ENCODE measurements around the gene ANGEL2.

The ANGEL2 gene

DNA sequence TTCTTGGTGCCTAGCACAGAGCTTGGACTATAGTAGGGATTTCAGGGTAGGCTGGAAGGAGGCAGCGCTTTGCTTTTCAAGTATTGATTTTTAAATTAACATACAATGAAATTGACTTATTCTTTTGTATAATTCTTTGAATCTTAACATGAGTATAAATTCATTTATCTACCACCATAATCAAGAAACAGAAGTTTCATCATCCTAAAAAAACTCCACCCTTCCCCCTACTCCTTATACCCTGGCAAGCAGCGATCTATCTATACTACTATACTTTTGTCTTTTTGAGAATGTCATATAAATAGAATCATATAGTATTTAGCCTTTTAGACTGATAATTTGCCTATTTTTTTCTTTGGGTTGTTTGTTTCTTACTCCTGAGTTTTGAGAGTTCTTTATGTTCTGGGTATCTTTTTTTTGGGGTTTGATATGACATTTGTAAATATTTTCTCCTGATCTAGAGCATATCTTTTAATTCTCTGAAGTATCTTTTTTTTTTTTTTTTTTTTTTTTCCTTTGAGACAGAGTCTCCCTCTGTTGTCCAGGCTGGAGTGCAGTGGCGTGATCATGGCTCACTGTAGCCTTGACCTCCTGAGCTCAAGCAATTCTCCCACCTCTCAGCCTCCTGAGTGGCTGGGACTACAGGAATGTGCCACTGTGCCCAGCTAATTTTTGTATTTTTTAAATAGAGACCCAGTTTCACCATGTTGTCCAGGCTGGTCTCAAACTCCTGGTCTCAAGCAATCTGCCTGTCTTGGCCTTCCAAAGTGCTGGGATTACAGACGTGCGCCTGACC, 41.8 kb upstream of the ANGEL2 start:
- H3K9ac ChIP-seq (ENCODE audit: low read length): no peak overlapping the region
- H3K4me3 ChIP-seq (ENCODE audit: low read length): no peak overlapping the region
- TF ChIP-seq, protein P1, sequence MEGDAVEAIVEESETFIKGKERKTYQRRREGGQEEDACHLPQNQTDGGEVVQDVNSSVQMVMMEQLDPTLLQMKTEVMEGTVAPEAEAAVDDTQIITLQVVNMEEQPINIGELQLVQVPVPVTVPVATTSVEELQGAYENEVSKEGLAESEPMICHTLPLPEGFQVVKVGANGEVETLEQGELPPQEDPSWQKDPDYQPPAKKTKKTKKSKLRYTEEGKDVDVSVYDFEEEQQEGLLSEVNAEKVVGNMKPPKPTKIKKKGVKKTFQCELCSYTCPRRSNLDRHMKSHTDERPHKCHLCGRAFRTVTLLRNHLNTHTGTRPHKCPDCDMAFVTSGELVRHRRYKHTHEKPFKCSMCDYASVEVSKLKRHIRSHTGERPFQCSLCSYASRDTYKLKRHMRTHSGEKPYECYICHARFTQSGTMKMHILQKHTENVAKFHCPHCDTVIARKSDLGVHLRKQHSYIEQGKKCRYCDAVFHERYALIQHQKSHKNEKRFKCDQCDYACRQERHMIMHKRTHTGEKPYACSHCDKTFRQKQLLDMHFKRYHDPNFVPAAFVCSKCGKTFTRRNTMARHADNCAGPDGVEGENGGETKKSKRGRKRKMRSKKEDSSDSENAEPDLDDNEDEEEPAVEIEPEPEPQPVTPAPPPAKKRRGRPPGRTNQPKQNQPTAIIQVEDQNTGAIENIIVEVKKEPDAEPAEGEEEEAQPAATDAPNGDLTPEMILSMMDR (IDR thresholded peaks at IDR 0.05; ENCODE audit: low read depth, low read length): no peak
- no peak for TF ChIP-seq EZH2phosphoT487 (IDR thresholded peaks at IDR 0.05; ENCODE audit: low read depth)
- no peaks in the 10 kb centered on the region for H3K9me3 ChIP-seq (ENCODE audit: insufficient read depth, low read length)
- no peak overlapping the region for H2AFZ ChIP-seq (ENCODE audit: low read depth, low read length)
- H3K4me1 ChIP-seq (ENCODE audit: low read length): peaks cover 10% of the 10 kb centered on the region; the same call in 1 of the 2 replicates
- no peaks in the 10 kb centered on the region for H3K27me3 ChIP-seq (ENCODE audit: low read depth, low read length)
- no peaks in the 10 kb centered on the region for H4K20me1 ChIP-seq (ENCODE audit: insufficient read depth, low read length)
- peaks cover 11% of the 10 kb centered on the region for H3K36me3 ChIP-seq (replicated peaks; ENCODE audit: low read depth, low read length)
- H3K27ac ChIP-seq (ENCODE audit: low read length): no peak overlapping the region
- H3K79me2 ChIP-seq (ENCODE audit: low read length): peaks cover 82% of the 10 kb centered on the region
- no peak overlapping the region for H3K4me2 ChIP-seq (ENCODE audit: low read length)

DNA sequence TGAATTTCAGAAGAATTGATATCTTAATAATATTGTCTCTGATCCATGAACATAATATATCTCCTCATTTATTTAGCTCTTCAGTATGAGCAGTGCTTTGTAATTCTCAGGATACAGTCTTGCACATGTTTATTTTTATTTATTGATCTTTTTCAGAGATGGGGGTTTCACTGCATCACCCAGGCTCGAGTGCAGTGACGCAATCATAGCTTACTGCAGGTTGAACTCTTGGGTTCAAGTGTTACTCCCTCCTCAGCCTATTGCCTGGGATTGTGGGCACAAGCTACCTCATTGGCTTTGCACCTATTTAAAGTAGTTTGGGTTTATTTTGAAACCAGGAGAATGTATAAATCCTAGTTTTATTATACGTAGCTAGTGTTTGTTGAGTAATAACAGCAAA, 40.1 kb upstream of the ANGEL2 start:
- H4K20me1 ChIP-seq (ENCODE audit: insufficient read depth, low read length): no peaks in the 10 kb centered on the region
- H3K4me3 ChIP-seq (ENCODE audit: low read length): no peak overlapping the region
- H3K9ac ChIP-seq (ENCODE audit: low read length): no peak overlapping the region
- TF ChIP-seq, protein P1 (IDR thresholded peaks at IDR 0.05; ENCODE audit: low read depth, low read length): no peak
- TF ChIP-seq EZH2phosphoT487 (IDR thresholded peaks at IDR 0.05; ENCODE audit: low read depth): no peak
- no peaks in the 10 kb centered on the region for H3K9me3 ChIP-seq (ENCODE audit: insufficient read depth, low read length)
- H3K4me1 ChIP-seq (ENCODE audit: low read length): peaks cover 16% of the 10 kb centered on the region
- no peaks in the 10 kb centered on the region for H3K27me3 ChIP-seq (ENCODE audit: low read depth, low read length)
- peaks cover 8% of the 10 kb centered on the region for H3K36me3 ChIP-seq (replicated peaks; ENCODE audit: low read depth, low read length)
- H3K79me2 ChIP-seq (ENCODE audit: low read length): peaks cover 81% of the 10 kb centered on the region
- no peak overlapping the region for H3K27ac ChIP-seq (ENCODE audit: low read length)
- H3K4me2 ChIP-seq (ENCODE audit: low read length): no peak overlapping the region
- H2AFZ ChIP-seq (ENCODE audit: low read depth, low read length): no peak overlapping the region

DNA sequence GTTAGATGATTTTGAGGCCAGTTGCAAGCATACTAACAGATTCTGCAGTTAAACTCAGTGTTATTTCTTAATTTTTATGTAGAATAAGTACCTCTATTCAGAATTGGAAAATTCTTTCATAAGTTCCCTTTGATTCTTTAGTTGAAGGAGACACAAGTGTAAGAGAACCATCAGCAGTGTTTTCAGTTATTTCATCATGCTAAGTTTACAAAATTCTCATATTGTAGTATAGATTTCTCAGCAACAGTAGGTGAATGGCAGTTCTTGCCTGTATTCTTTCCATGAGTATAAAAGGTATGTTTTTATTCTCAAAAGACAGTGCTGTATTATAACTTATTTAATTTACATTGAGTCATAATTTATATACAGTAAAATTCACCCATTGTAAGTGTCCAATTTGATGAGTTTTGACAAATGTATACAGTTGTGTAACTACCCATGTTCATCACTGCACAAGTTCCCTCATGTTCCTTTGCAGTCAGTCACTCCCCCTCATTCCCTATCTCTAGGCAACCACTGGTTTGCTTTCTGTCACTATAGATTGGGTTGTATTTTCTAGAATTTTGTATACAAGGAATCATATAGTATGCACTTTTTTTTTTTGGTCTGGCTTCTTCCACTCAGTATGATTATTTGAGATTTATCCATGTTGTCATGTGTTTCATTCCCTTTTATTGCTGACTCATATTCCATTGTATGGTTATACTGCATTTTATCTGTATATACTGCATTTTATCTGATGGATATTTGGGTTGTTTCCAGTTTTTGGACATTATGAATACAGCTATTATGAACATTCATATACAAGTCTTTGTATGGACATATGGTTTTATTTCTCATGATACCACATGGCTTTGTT, 39.3 kb upstream of the ANGEL2 start:
- H3K4me2 ChIP-seq (ENCODE audit: low read length): no peak overlapping the region
- H3K9me3 ChIP-seq (ENCODE audit: insufficient read depth, low read length): no peaks in the 10 kb centered on the region
- H4K20me1 ChIP-seq (ENCODE audit: insufficient read depth, low read length): no peaks in the 10 kb centered on the region
- no peaks in the 10 kb centered on the region for H3K27me3 ChIP-seq (ENCODE audit: low read depth, low read length)
- H2AFZ ChIP-seq (ENCODE audit: low read depth, low read length): no peak overlapping the region
- peaks cover 77% of the 10 kb centered on the region for H3K79me2 ChIP-seq (ENCODE audit: low read length)
- peaks cover 8% of the 10 kb centered on the region for H3K36me3 ChIP-seq (replicated peaks; ENCODE audit: low read depth, low read length)
- H3K27ac ChIP-seq (ENCODE audit: low read length): no peak overlapping the region
- H3K9ac ChIP-seq (ENCODE audit: low read length): no peak overlapping the region
- H3K4me1 ChIP-seq (ENCODE audit: low read length): peaks cover 19% of the 10 kb centered on the region
- TF ChIP-seq, protein P1 (IDR thresholded peaks at IDR 0.05; ENCODE audit: low read depth, low read length): no peak
- TF ChIP-seq EZH2phosphoT487 (IDR thresholded peaks at IDR 0.05; ENCODE audit: low read depth): no peak
- H3K4me3 ChIP-seq (ENCODE audit: low read length): no peak overlapping the region

DNA sequence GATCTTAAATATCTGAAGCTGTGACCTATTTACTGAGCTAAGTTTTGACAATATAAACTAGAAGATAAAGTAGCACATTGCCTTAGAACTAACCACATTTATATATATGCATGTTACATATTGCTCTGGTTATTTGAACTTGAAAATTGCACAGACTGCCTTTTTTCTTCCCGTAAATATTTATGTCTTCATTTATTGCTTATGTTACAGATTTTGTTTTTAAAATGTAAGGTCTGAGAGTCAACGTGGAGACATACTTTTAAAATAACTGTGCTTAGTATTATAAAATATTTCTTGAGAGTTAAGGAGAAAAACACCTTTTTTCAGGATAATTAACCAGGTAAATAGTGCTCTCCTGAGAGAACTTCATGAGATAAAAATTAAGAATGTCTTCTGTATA, 38.5 kb upstream of the ANGEL2 start:
- peaks cover 8% of the 10 kb centered on the region for H3K36me3 ChIP-seq (replicated peaks; ENCODE audit: low read depth, low read length)
- peaks cover 70% of the 10 kb centered on the region for H3K79me2 ChIP-seq (ENCODE audit: low read length)
- peaks cover 23% of the 10 kb centered on the region for H3K4me1 ChIP-seq (ENCODE audit: low read length)
- no peak overlapping the region for H3K9ac ChIP-seq (ENCODE audit: low read length)
- H3K4me3 ChIP-seq (ENCODE audit: low read length): no peak overlapping the region
- no peaks in the 10 kb centered on the region for H4K20me1 ChIP-seq (ENCODE audit: insufficient read depth, low read length)
- no peak overlapping the region for H3K4me2 ChIP-seq (ENCODE audit: low read length)
- no peaks in the 10 kb centered on the region for H3K27me3 ChIP-seq (ENCODE audit: low read depth, low read length)
- H3K9me3 ChIP-seq (ENCODE audit: insufficient read depth, low read length): no peaks in the 10 kb centered on the region
- H3K27ac ChIP-seq (ENCODE audit: low read length): no peak overlapping the region
- no peak overlapping the region for H2AFZ ChIP-seq (ENCODE audit: low read depth, low read length)
- TF ChIP-seq, protein P1 (IDR thresholded peaks at IDR 0.05; ENCODE audit: low read depth, low read length): no peak
- no peak for TF ChIP-seq EZH2phosphoT487 (IDR thresholded peaks at IDR 0.05; ENCODE audit: low read depth)

Measured in OCI-LY3 (cell line).